T follicular helper cell (primary cell): Measurements from ENCODE around the gene ARHGAP26.

Experiments
- DNase-seq: peaks from one replicate; pipeline ENCODE4 v3.0.0-alpha.2; 2020; ENCODE audit warnings: low read depth

Gene ARHGAP26

GRCh38 chr5:142849466-142849865, 79.3 kb downstream of the ARHGAP26 start:
- no peak for DNase-seq

- DNase-seq: no peak
These were observed 79.7 kb downstream of the ARHGAP26 start for GRCh38 chr5:142849880-142850279.

GRCh38 chr5:142851731-142852130, 81.6 kb downstream of the ARHGAP26 start:
- DNase-seq: no peak

GRCh38 chr5:142852416-142853198, 82.4 kb downstream of the ARHGAP26 start:
- no peak for DNase-seq

GRCh38 chr5:142853682-142854081, 83.5 kb downstream of the ARHGAP26 start:
- no peak for DNase-seq

GRCh38 chr5:142856269-142856782, 86.1 kb downstream of the ARHGAP26 start:
- no peak for DNase-seq

GRCh38 chr5:142857405-142857804, 87.2 kb downstream of the ARHGAP26 start:
- DNase-seq: no peak

GRCh38 chr5:142859037-142859436, 88.9 kb downstream of the ARHGAP26 start:
- DNase-seq: no peak

GRCh38 chr5:142860270-142860669, 90.1 kb downstream of the ARHGAP26 start:
- no peak for DNase-seq

GRCh38 chr5:142861011-142861410, 90.8 kb downstream of the ARHGAP26 start:
- no peak for DNase-seq

GRCh38 chr5:142862594-142862993, 92.4 kb downstream of the ARHGAP26 start:
- no peak for DNase-seq

GRCh38 chr5:142863856-142864255, 93.7 kb downstream of the ARHGAP26 start:
- no peak for DNase-seq

- no peak for DNase-seq
These were observed 94.4 kb downstream of the ARHGAP26 start for GRCh38 chr5:142864290-142865260.

GRCh38 chr5:142865631-142866030, 95.5 kb downstream of the ARHGAP26 start:
- DNase-seq: no peak

GRCh38 chr5:142866563-142867275, 96.5 kb downstream of the ARHGAP26 start:
- no peak for DNase-seq

- no peak for DNase-seq
These were observed 99.7 kb downstream of the ARHGAP26 start for GRCh38 chr5:142869886-142870285.

GRCh38 chr5:142870532-142871362, 100.6 kb downstream of the ARHGAP26 start:
- DNase-seq: no peak

- no peak for DNase-seq
These were observed 101.4 kb downstream of the ARHGAP26 start for GRCh38 chr5:142871363-142872193.

GRCh38 chr5:142872217-142872616, 102.0 kb downstream of the ARHGAP26 start:
- DNase-seq: no peak

- DNase-seq: no peak
These were observed 102.6 kb downstream of the ARHGAP26 start for GRCh38 chr5:142872795-142873194.
